MCF 10A (cell line): Measurements from ENCODE around the gene PPEF2. TPM values are rescaled to one million over a fixed set of nuclear protein-coding genes. Genes with fewer than 3 reads are reported as not detected.

Source experiments
- BruUV-seq: library from RNA; stranded (reverse); fragments of 400-500 nt; replicated peaks from 2 replicates; lab custom pipeline; 2021; lab: Mats Ljungman, UMichigan
- CTCF ChIA-PET: fragments of 300-600 bp; sonication (Branson Sonifier 250); formaldehyde crosslinking; extraction: SDS; loops from one replicate; lab custom pipeline; 2021; ENCODE audit warnings: antibody characterized with exemption, inconsistent platforms; lab: Yijun Ruan, JAX
- POLR2A ChIA-PET: fragments of 300-600, 350-650 bp; sonication (Branson Sonifier 250); formaldehyde crosslinking; extraction: SDS; loops from one replicate; lab custom pipeline; 2020; ENCODE audit warnings: antibody characterized with exemption, inconsistent platforms; lab: Yijun Ruan, JAX
- DNase-seq: peaks from one replicate; pipeline ENCODE4 v3.0.0-alpha.2; 2018; ENCODE audit not compliant: unreplicated experiment
- H3K27ac Mint-ChIP-seq: one replicate; pipeline ENCODE4 v1.8.0; 2022; ENCODE audit warnings: mild to moderate bottlenecking, low read depth, mixed read lengths; ENCODE audit not compliant: unreplicated experiment
- H3K27me3 Mint-ChIP-seq: one replicate; pipeline ENCODE4 v1.8.0; 2022; ENCODE audit warnings: mixed read lengths; ENCODE audit not compliant: insufficient read depth, unreplicated experiment
- H3K36me3 Mint-ChIP-seq: one replicate; pipeline ENCODE4 v1.8.0; 2022; ENCODE audit warnings: mild to moderate bottlenecking, moderate library complexity, mixed read lengths; ENCODE audit not compliant: insufficient read depth, unreplicated experiment
- H3K4me1 Mint-ChIP-seq: one replicate; pipeline ENCODE4 v1.8.0; 2022; ENCODE audit warnings: mixed read lengths; ENCODE audit not compliant: insufficient read depth, unreplicated experiment
- H3K4me3 Mint-ChIP-seq: one replicate; pipeline ENCODE4 v1.8.0; 2022; ENCODE audit warnings: mild to moderate bottlenecking, moderate library complexity, mixed read lengths; ENCODE audit not compliant: unreplicated experiment
- H3K9me3 Mint-ChIP-seq: one replicate; pipeline ENCODE4 v1.8.0; 2022; ENCODE audit warnings: mixed read lengths; ENCODE audit not compliant: unreplicated experiment
- CTCF ChIP-seq: fragments of 200-600 bp; IDR thresholded peaks from one replicate; pipeline ENCODE4 v1.8.0; 2022; ENCODE audit warnings: antibody characterized with exemption, mild to moderate bottlenecking; ENCODE audit not compliant: unreplicated experiment
- intact Hi-C: fragments of 100-400 bp; cut with micrococcal nuclease; formaldehyde crosslinking; loops from 2 replicates; pipeline ENCODE4 v1.14.1; 2022
- total RNA-seq: library from RNA; stranded (reverse); gene quantifications from 2 replicates; pipeline ENCODE4 v1.2.3, GENCODE V29; 2022

The PPEF2 gene
- total RNA-seq, 1 experiment from 2014 or later = not detected

GRCh38 chr4:75817901-75818300, 84.4 kb downstream of the PPEF2 start:
- no TSS peak for BruUV-seq
- intact Hi-C loops = no loop called here
- no peak for TF ChIP-seq CTCF
- POLR2A ChIA-PET = no interaction called here
- no peak for DNase-seq
- Mint-ChIP-seq H3K4me3 (no peak overlapping the region), H3K27ac (no peak overlapping the region), H3K9me3 (no peaks in the 10 kb centered on the region), H3K36me3 (peaks cover 49% of the 10 kb centered on the region), H3K4me1 (no peaks in the 10 kb centered on the region), H3K27me3 (no peaks in the 10 kb centered on the region)
- CTCF ChIA-PET = no interaction called here

Other genes starting within 250 kb of the PPEF2 start
- gene G3BP2, start 229.0 kb downstream of the PPEF2 start, total RNA-seq = 179 and 231 TPM in 2 replicates
- gene USO1, start 177.9 kb downstream of the PPEF2 start, total RNA-seq = 105 and 108 TPM in 2 replicates
- 7.1 and 8.9 TPM in 2 replicates for gene NAAA, start 38.6 kb upstream of the PPEF2 start, total RNA-seq
- 50.1 and 57.6 TPM in 2 replicates for gene SDAD1, start 88.5 kb upstream of the PPEF2 start, total RNA-seq
- not detected in 2 replicates for gene CXCL9, start 105.1 kb upstream of the PPEF2 start, total RNA-seq
- gene CXCL10, start 121.0 kb upstream of the PPEF2 start, total RNA-seq = not detected in 2 replicates
- not detected in 2 replicates for gene CXCL11, start 133.6 kb upstream of the PPEF2 start, total RNA-seq
- 0.83 TPM in 1 of 2 replicates, not detected in the other for gene ART3, start 172.3 kb upstream of the PPEF2 start, total RNA-seq
- gene NUP54, start 245.9 kb upstream of the PPEF2 start, total RNA-seq = 46.9 and 51.5 TPM in 2 replicates